ENCODE measurements around the gene TUBB4B.

Gene TUBB4B

DNA sequence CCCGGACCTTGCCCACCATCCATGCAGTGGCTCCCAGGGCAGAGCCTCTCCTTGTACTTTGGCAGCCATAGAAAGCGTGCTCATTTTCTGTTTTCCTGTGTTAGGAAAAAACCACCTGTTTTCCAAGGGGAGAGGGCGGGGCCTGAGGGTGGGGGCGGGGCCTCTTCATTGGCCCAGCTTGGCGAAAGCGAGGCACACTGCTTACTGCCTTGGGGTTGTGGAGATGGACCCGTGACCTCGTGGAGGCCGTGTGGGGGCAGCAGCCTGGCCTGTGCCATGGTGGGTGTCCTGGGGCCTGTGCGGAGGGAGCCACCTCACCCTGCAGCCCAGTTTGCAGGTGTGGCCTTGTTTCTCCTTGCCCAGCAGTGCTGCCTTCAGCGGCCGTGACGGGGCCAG lies 32.0 kb downstream of the TUBB4B start:
- TF ChIP-seq, protein P1, sequence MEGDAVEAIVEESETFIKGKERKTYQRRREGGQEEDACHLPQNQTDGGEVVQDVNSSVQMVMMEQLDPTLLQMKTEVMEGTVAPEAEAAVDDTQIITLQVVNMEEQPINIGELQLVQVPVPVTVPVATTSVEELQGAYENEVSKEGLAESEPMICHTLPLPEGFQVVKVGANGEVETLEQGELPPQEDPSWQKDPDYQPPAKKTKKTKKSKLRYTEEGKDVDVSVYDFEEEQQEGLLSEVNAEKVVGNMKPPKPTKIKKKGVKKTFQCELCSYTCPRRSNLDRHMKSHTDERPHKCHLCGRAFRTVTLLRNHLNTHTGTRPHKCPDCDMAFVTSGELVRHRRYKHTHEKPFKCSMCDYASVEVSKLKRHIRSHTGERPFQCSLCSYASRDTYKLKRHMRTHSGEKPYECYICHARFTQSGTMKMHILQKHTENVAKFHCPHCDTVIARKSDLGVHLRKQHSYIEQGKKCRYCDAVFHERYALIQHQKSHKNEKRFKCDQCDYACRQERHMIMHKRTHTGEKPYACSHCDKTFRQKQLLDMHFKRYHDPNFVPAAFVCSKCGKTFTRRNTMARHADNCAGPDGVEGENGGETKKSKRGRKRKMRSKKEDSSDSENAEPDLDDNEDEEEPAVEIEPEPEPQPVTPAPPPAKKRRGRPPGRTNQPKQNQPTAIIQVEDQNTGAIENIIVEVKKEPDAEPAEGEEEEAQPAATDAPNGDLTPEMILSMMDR (IDR thresholded peaks at IDR 0.05; ENCODE audit: borderline replicate concordance, extremely low read depth, low read length, poor library complexity, severe bottlenecking) = no peak
- no peak for TF ChIP-seq EZH2 (IDR thresholded peaks at IDR 0.05; ENCODE audit: borderline replicate concordance, low read depth, low read length, severe bottlenecking)
- no peaks in the 10 kb centered on the region for H3K27me3 ChIP-seq (ENCODE audit: insufficient read depth, low read length, poor library complexity)
- DNase-seq (no peak), ATAC-seq (ENCODE audit: insufficient read depth, low read depth) (no peak)
- H3K4me1 ChIP-seq (ENCODE audit: insufficient read depth, low read length) = no peaks in the 10 kb centered on the region
- 0 out of 2 replicates have a peak, but pooled peaks cover 2% of the 10 kb centered on the region for H3K79me2 ChIP-seq (ENCODE audit: insufficient read depth, low read length)
- H4K20me1 ChIP-seq (ENCODE audit: insufficient read depth, low read length) = peaks cover 41% of the 10 kb centered on the region
- no peak overlapping the region for H3K27ac ChIP-seq (ENCODE audit: low read length)
- H3K4me3 ChIP-seq (ENCODE audit: low read depth in 1 of 2, low read length in 2 of 2) = no peak overlapping the region
- H3K9ac ChIP-seq (ENCODE audit: low read depth, low read length) = no peak overlapping the region
- no peak overlapping the region for H3K4me2 ChIP-seq (ENCODE audit: insufficient read depth, low read length)
- no peak overlapping the region for H2AFZ ChIP-seq (ENCODE audit: low read depth, low read length)
- peaks cover 37% of the 10 kb centered on the region for H3K36me3 ChIP-seq (ENCODE audit: insufficient read depth, low read length)
- H3K9me3 ChIP-seq (ENCODE audit: insufficient read depth, low read length, severe bottlenecking) = no peaks in the 10 kb centered on the region

DNA sequence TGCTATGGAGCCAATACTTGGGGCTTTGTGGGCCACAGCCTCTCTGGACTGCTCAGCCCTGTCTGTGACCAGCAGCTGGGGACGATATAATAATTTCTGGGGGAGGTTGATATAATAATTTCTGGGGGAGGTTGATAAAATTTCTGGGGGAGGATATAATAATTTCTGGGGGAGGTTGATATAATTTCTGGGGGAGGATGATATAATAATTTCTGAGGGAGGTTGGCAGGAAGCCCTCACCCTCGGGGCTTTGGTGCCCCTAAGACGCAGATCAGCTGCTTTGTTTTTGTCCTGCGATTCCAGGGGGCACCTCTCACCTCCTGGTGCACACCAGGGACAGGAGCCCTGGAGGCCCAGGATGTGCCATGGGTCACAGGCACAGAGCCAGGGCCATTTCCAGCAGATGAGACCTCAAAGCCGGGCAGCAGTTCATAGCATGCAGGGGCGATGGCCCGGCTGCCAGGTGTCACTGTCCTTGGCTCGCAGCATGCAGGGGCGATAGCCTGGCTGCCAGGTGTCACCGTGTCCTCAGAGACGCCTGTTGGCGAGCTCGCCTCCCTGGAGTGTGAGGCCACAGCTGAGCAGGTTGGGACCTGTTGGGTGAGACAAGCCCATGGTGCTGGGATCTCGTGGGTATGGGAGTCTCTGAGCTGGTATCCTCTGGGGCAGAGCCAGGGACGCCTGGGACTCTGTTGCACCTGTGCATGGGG lies 32.7 kb downstream of the TUBB4B start:
- Histone ChIP-seq H3K4me1 (ENCODE audit: insufficient read depth, low read length) (no peaks in the 10 kb centered on the region), H3K27ac (ENCODE audit: low read length) (no peak overlapping the region), H4K20me1 (ENCODE audit: insufficient read depth, low read length) (peaks cover 37% of the 10 kb centered on the region), H3K9me3 (ENCODE audit: insufficient read depth, low read length, severe bottlenecking) (no peaks in the 10 kb centered on the region), H3K27me3 (ENCODE audit: insufficient read depth, low read length, poor library complexity) (no peaks in the 10 kb centered on the region), H3K4me3 (ENCODE audit: low read depth in 1 of 2, low read length in 2 of 2) (no peak overlapping the region), H3K79me2 (ENCODE audit: insufficient read depth, low read length) (0 out of 2 replicates have a peak, but pooled peaks cover 2% of the 10 kb centered on the region), H3K9ac (ENCODE audit: low read depth, low read length) (no peak overlapping the region), H3K36me3 (ENCODE audit: insufficient read depth, low read length) (peaks cover 32% of the 10 kb centered on the region), H3K4me2 (ENCODE audit: insufficient read depth, low read length) (no peak overlapping the region), H2AFZ (ENCODE audit: low read depth, low read length) (no peak overlapping the region)
- TF ChIP-seq, protein P1 (IDR thresholded peaks at IDR 0.05; ENCODE audit: borderline replicate concordance, extremely low read depth, low read length, poor library complexity, severe bottlenecking) = no peak
- TF ChIP-seq EZH2 (IDR thresholded peaks at IDR 0.05; ENCODE audit: borderline replicate concordance, low read depth, low read length, severe bottlenecking) = no peak
- DNase-seq (no peak), ATAC-seq (ENCODE audit: insufficient read depth, low read depth) (no peak)

DNA sequence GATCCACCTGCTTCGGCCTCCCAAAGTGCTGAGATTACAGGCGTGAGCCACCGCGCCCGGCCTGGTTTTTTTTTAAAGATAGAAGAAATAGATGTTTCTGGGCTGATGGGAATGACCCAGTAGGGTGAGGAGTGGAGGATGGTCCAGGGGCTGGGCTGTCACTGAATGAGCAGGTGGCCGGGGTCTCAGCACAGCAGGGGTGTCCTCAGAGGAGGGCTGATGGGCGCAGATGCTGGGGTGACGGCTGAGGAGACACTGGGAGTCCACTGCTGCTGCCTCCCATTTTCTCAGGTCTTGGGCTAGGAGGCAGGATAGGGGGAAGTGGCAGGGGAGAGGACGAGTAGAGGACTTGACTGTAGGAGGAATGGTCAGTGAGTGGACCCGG lies 34.1 kb downstream of the TUBB4B start:
- H3K27me3 ChIP-seq (ENCODE audit: insufficient read depth, low read length, poor library complexity) = no peaks in the 10 kb centered on the region
- no peak overlapping the region for H3K9ac ChIP-seq (ENCODE audit: low read depth, low read length)
- no peaks in the 10 kb centered on the region for H3K4me1 ChIP-seq (ENCODE audit: insufficient read depth, low read length)

More for the DNA sequence above, 34.1 kb downstream of the TUBB4B start:
- H3K79me2 ChIP-seq (ENCODE audit: insufficient read depth, low read length) = 0 out of 2 replicates have a peak, but pooled peaks cover 2% of the 10 kb centered on the region
- no peak overlapping the region for H3K4me2 ChIP-seq (ENCODE audit: insufficient read depth, low read length)
- H3K27ac ChIP-seq (ENCODE audit: low read length) = no peak overlapping the region
- DNase-seq (no peak), ATAC-seq (ENCODE audit: insufficient read depth, low read depth) (no peak)
- H2AFZ ChIP-seq (ENCODE audit: low read depth, low read length) = no peak overlapping the region
- H4K20me1 ChIP-seq (ENCODE audit: insufficient read depth, low read length) = peaks cover 35% of the 10 kb centered on the region
- TF ChIP-seq, protein P1 (IDR thresholded peaks at IDR 0.05; ENCODE audit: borderline replicate concordance, extremely low read depth, low read length, poor library complexity, severe bottlenecking) = no peak
- TF ChIP-seq EZH2 (IDR thresholded peaks at IDR 0.05; ENCODE audit: borderline replicate concordance, low read depth, low read length, severe bottlenecking) = no peak
- no peaks in the 10 kb centered on the region for H3K9me3 ChIP-seq (ENCODE audit: insufficient read depth, low read length, severe bottlenecking)
- H3K36me3 ChIP-seq (ENCODE audit: insufficient read depth, low read length) = peaks cover 23% of the 10 kb centered on the region
- H3K4me3 ChIP-seq (ENCODE audit: low read depth in 1 of 2, low read length in 2 of 2) = no peak overlapping the region

Data from DND-41 (cell line).